CD14-positive monocyte (primary cell): ENCODE data around the gene ROPN1. TPM values are rescaled to one million over a fixed set of nuclear protein-coding genes. Genes with fewer than 3 reads are reported as not detected.
A peak's percentile ranks its signal among the peaks of the same experiment; 100 is the strongest.
"Not testable (repeated sequence)": the region's sequence is repeated elsewhere in the genome, so short reads cannot be mapped to it uniquely, and the experiment has no call there.

Experiments
- DNase-seq, 3 donors: peaks; one replicate each; pipeline ENCODE4 v3.0.0-alpha.2; 2011 to 2022
- H2AFZ ChIP-seq: 2 replicates; pipeline ENCODE4 v1.6.0; 2012; ENCODE audit warnings: mild to moderate bottlenecking, low read depth, low read length, inconsistent platforms; ENCODE audit not compliant: insufficient read depth, poor library complexity, severe bottlenecking
- H3K27ac ChIP-seq, 2 donors: 1 replicate in 1 of 2; 2 replicates in 1 of 2; pipeline ENCODE4 v1.5.1; 2012 to 2013; ENCODE audit warnings: low read length in 2 of 2, control low read depth in 1 of 2, inconsistent platforms in 1 of 2, low read depth in 1 of 2, mild to moderate bottlenecking in 1 of 2
- H3K27me3 ChIP-seq, 2 donors: one replicate each; pipeline versions ENCODE4 v1.6.0 to v1.6.1; 2011 to 2013; ENCODE audit warnings: low read length in 2 of 2; ENCODE audit not compliant: control insufficient read depth in 2 of 2, insufficient read depth in 2 of 2
- H3K36me3 ChIP-seq, 2 donors: replicated peaks in 1 of 2; 1 replicate in 1 of 2; 2 replicates in 1 of 2; pipeline versions ENCODE4 v1.5.1 to v1.6.1; 2012 to 2013; ENCODE audit warnings: low read length in 2 of 2, control low read depth in 1 of 2, inconsistent platforms in 1 of 2, mild to moderate bottlenecking in 1 of 2; ENCODE audit not compliant: insufficient read depth in 2 of 2, control insufficient read depth in 1 of 2
- H3K4me1 ChIP-seq, 2 donors: 1 replicate in 1 of 2; 2 replicates in 1 of 2; pipeline versions ENCODE4 v1.5.1 to v1.6.1; 2012 to 2013; ENCODE audit warnings: low read length in 2 of 2, control low read depth in 1 of 2, inconsistent platforms in 1 of 2, mild to moderate bottlenecking in 1 of 2, moderate library complexity in 1 of 2; ENCODE audit not compliant: insufficient read depth in 2 of 2, control insufficient read depth in 1 of 2
- H3K4me2 ChIP-seq: replicated peaks from 2 replicates; pipeline ENCODE3; 2012; ENCODE audit warnings: low read length, moderate library complexity, mild to moderate bottlenecking; ENCODE audit not compliant: poor library complexity, severe bottlenecking; ENCODE audit errors: extremely low read depth
- H3K4me3 ChIP-seq, 3 experiments: fragments of 200-600 bp in 1 of 3; sonication (generic) in 1 of 3; replicated peaks in 1 of 3; 1 replicate in 2 of 3; 2 replicates in 1 of 3; pipeline ENCODE4 v1.5.1; 2011 to 2013; ENCODE audit warnings: low read length in 3 of 3, mild to moderate bottlenecking in 3 of 3, control low read depth in 2 of 3, low read depth in 2 of 3, inconsistent platforms in 1 of 3, moderate library complexity in 1 of 3
- H3K79me2 ChIP-seq: 2 replicates; pipeline ENCODE4 v1.6.0; 2012; ENCODE audit warnings: mild to moderate bottlenecking, control low read depth, inconsistent platforms, low read length, moderate library complexity; ENCODE audit not compliant: insufficient read depth
- H3K9ac ChIP-seq: 2 replicates; pipeline ENCODE4 v1.6.0; 2017; ENCODE audit warnings: low read length, mild to moderate bottlenecking; ENCODE audit not compliant: insufficient read depth, poor library complexity, severe bottlenecking
- H3K9me3 ChIP-seq, 2 donors: replicated peaks in 1 of 2; 1 replicate in 1 of 2; 2 replicates in 1 of 2; pipeline versions ENCODE4 v1.5.1 to v1.6.1; 2012 to 2013; ENCODE audit warnings: low read length in 2 of 2, control low read depth in 1 of 2; ENCODE audit not compliant: control insufficient read depth in 1 of 2, insufficient read depth in 1 of 2
- H4K20me1 ChIP-seq: 2 replicates; pipeline ENCODE4 v1.6.0; 2012; ENCODE audit warnings: mild to moderate bottlenecking, low read length, control low read depth, moderate library complexity; ENCODE audit not compliant: insufficient read depth
- H3K27ac Mint-ChIP-seq, 7 donors: one replicate each; pipeline ENCODE4 v1.8.0; 2020; ENCODE audit warnings: mild to moderate bottlenecking in 7 of 7, mixed read lengths in 7 of 7, moderate library complexity in 6 of 7, inconsistent platforms in 2 of 7
- H3K27me3 Mint-ChIP-seq, 3 donors: one replicate each; pipeline ENCODE4 v1.8.0; 2021 to 2022; ENCODE audit warnings: low read depth in 3 of 3, mild to moderate bottlenecking in 3 of 3, mixed read lengths in 3 of 3, moderate library complexity in 3 of 3, inconsistent platforms in 1 of 3
- H3K36me3 Mint-ChIP-seq, 2 donors: one replicate each; pipeline ENCODE4 v1.8.0; 2020; ENCODE audit warnings: mixed read lengths in 2 of 2, inconsistent platforms in 1 of 2, mild to moderate bottlenecking in 1 of 2
- H3K4me1 Mint-ChIP-seq: one replicate; pipeline ENCODE4 v1.8.0; 2020; ENCODE audit warnings: mild to moderate bottlenecking, mixed read lengths
- H3K4me3 Mint-ChIP-seq, 2 donors: one replicate each; pipeline ENCODE4 v1.8.0; 2020; ENCODE audit warnings: mild to moderate bottlenecking in 2 of 2, mixed read lengths in 2 of 2, moderate library complexity in 1 of 2
- H3K9me3 Mint-ChIP-seq, 7 donors: one replicate each; pipeline ENCODE4 v1.8.0; 2020 to 2022; ENCODE audit warnings: mixed read lengths in 7 of 7, mild to moderate bottlenecking in 6 of 7, moderate library complexity in 6 of 7, inconsistent platforms in 2 of 7
- WGBS: methylation state at CpG from one replicate; pipeline ENCODE4 v1.1.5; 2013; ENCODE audit warnings: missing lambda C conversion rate; ENCODE audit not compliant: insufficient coverage; 5-methylcytosine and 5-hydroxymethylcytosine counted together
- intact Hi-C, 2 donors: fragments of 100-400 bp; cut with micrococcal nuclease; formaldehyde crosslinking; loops; one replicate each; pipeline versions ENCODE4 v1.15.0 to v1.15.1; 2023
- polyA plus RNA-seq, 3 donors: library from polyadenylated mRNA; depleted of rRNA in 1 of 3; unstranded in 2 of 3; stranded (reverse) in 1 of 3; fragments of 300-500 nt in 2 of 3; fragments of >200 nt in 1 of 3; fragmentation: Illumina TruSeq in 2 of 3; gene quantifications; 1 replicate in 2 of 3; 2 replicates in 1 of 3; pipeline ENCODE4 v1.2.3, GENCODE V29; 2012 to 2021
- TF ChIP-seq, protein P1 (sequence below): fragments of 200-600 bp; IDR thresholded peaks from one replicate; pipeline ENCODE4 v1.8.0; 2022; ENCODE audit warnings: antibody characterized with exemption, mild to moderate bottlenecking

ROPN1 gene
- polyA plus RNA-seq, 3 donors = not detected

DNA sequence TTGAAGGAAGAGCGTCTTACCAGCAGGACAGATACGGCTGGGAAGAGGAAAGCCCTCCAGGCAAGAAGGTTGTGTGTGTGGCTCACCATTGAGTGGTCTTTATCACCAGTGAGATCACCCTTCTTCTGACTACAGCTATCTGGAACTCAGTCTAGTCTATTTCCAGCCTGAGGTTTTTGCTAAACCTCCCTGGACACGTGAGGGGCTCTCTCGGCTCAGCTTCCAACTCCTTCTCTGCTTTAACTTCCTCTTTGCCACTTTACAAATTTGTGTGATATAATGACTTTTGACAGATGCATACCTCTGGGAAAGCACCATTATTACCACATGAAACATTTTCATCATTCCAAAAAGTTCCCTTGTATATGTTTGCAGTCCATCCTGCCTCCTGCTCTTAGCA lies 15.3 kb upstream of the ROPN1 start:
- Histone ChIP-seq H4K20me1 (no peaks in the 10 kb centered on the region), H3K79me2 (no peaks in the 10 kb centered on the region), H3K4me3 (no peak overlapping the region), H2AFZ (no peak overlapping the region), H3K4me1 (no peaks in the 10 kb centered on the region), H3K9me3 (no peaks in the 10 kb centered on the region), H3K27me3 (peaks cover 2 to 4% of the 10 kb centered on the region in 2 donors), H3K27ac (no peak overlapping the region), H3K9ac (no peak overlapping the region), H3K4me2 (no peak overlapping the region), H3K36me3 (no peaks in the 10 kb centered on the region)
- no peak overlapping the region for H3K27ac Mint-ChIP-seq
- DNase-seq = no peak
- intact Hi-C loops = no loop called here
- no peaks in the 10 kb centered on the region for H3K36me3 Mint-ChIP-seq
- TF ChIP-seq, protein P1, sequence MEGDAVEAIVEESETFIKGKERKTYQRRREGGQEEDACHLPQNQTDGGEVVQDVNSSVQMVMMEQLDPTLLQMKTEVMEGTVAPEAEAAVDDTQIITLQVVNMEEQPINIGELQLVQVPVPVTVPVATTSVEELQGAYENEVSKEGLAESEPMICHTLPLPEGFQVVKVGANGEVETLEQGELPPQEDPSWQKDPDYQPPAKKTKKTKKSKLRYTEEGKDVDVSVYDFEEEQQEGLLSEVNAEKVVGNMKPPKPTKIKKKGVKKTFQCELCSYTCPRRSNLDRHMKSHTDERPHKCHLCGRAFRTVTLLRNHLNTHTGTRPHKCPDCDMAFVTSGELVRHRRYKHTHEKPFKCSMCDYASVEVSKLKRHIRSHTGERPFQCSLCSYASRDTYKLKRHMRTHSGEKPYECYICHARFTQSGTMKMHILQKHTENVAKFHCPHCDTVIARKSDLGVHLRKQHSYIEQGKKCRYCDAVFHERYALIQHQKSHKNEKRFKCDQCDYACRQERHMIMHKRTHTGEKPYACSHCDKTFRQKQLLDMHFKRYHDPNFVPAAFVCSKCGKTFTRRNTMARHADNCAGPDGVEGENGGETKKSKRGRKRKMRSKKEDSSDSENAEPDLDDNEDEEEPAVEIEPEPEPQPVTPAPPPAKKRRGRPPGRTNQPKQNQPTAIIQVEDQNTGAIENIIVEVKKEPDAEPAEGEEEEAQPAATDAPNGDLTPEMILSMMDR = no peak
- no CpG with 5 or more reads among the region's 4 CpGs for WGBS
- H3K4me1 Mint-ChIP-seq = no peaks in the 10 kb centered on the region
- peaks cover 5 to 13% (median 7%) of the 10 kb centered on the region in 3 donors for H3K27me3 Mint-ChIP-seq
- H3K4me3 Mint-ChIP-seq = no peak overlapping the region
- H3K9me3 Mint-ChIP-seq = peaks cover 0 to 3% (median 0%) of the 10 kb centered on the region in 7 donors

DNA sequence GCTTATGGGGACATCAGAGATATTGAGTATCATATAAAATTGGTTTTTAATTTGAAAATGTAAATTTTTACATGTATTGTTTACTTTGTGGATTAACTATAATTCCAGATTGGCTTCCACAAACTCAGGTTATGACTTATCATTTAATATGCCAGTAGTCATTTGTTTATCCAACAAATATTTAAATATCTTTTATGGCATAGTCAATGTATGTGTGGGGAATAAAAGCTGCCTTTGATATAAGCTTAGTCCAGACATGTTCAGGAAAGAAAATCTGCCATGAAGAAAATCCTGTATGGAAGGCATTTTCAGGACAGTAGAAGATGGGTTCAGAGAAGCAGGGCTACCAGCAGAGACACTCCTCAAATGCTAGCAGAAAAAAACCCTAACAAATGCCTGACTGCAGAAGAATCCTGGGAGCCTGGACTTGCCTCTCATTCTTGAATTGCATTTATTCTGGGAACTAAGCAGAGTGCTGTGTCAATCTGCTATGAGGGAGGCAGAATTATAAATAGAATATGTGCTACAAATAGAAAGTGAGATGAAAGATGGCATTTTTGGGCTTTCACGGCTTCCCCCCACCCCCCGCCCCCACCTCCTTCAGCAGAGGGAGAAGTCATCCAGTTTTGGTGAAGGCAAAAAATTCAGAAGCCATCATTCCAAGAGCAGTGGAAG lies 10.6 kb upstream of the ROPN1 start:
- H3K36me3 Mint-ChIP-seq, H3K4me2 ChIP-seq, H3K4me3 Mint-ChIP-seq, H3K9me3 Mint-ChIP-seq, H3K4me3 ChIP-seq, H3K27me3 ChIP-seq, H4K20me1 ChIP-seq, H3K79me2 ChIP-seq, H3K27ac Mint-ChIP-seq, H3K9me3 ChIP-seq, H2AFZ ChIP-seq, H3K36me3 ChIP-seq, H3K9ac ChIP-seq, H3K4me1 ChIP-seq, H3K4me1 Mint-ChIP-seq, H3K27ac ChIP-seq, intact Hi-C loops, DNase-seq: not testable (repeated sequence)
- peaks cover 4 to 15% (median 7%) of the 10 kb centered on the region in 3 donors for H3K27me3 Mint-ChIP-seq
- no CpG with 5 or more reads among the region's 2 CpGs for WGBS

DNA sequence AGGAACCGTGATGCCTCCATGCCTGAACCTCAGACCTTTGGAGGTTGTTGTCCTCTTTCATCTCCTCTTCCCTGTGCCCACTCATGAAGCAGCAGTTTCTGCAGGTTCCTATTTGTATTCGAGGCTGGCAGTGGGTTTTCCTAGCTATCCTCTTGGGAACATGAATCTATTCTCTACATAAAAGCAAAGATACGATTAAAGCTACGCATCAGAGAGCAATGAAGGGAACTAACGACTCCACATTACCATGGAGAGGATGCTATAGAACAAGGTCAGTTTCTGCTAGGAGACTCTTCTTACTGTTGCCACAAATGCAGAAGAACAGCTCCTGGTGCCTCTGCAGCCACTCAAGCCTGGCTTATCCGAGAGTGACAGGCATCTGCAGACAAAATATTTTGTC lies 9.4 kb upstream of the ROPN1 start:
- WGBS = 57% methylated on average over 1 of the region's 6 CpGs

More for the DNA sequence above, 9.4 kb upstream of the ROPN1 start:
- H3K27ac Mint-ChIP-seq, H3K36me3 Mint-ChIP-seq, H3K9ac ChIP-seq, H4K20me1 ChIP-seq, H3K36me3 ChIP-seq, H3K27me3 ChIP-seq, H3K4me1 Mint-ChIP-seq, H2AFZ ChIP-seq, H3K9me3 ChIP-seq, H3K4me3 ChIP-seq, H3K4me2 ChIP-seq, H3K4me1 ChIP-seq, intact Hi-C loops, H3K27ac ChIP-seq, DNase-seq, H3K79me2 ChIP-seq: not testable (repeated sequence)
- peak overlapping the region in 1 of 2 donors; percentile 18 for H3K4me3 Mint-ChIP-seq
- peaks cover 2 to 12% (median 7%) of the 10 kb centered on the region in 7 donors for H3K9me3 Mint-ChIP-seq
- H3K27me3 Mint-ChIP-seq = peaks cover 4 to 10% (median 9%) of the 10 kb centered on the region in 3 donors
